Inflammatory macrophage treated with lipopolysaccharide for 1 hour (primary cell): Measurements from ENCODE around the gene NFKBIZ.
A peak's percentile ranks its signal among the peaks of the same experiment; 100 is the strongest.
"Not testable (repeated sequence)": the region's sequence is repeated elsewhere in the genome, so short reads cannot be mapped to it uniquely, and the experiment has no call there.

ENCODE experiments used
- DNase-seq, 2 donors: peaks; one replicate each; pipeline ENCODE4 v3.0.0-alpha.2; 2020 to 2022

The NFKBIZ gene

GRCh38 chr3:101879102-101879501 is 29.8 kb downstream of the NFKBIZ start:
- DNase-seq: no peak

DNA sequence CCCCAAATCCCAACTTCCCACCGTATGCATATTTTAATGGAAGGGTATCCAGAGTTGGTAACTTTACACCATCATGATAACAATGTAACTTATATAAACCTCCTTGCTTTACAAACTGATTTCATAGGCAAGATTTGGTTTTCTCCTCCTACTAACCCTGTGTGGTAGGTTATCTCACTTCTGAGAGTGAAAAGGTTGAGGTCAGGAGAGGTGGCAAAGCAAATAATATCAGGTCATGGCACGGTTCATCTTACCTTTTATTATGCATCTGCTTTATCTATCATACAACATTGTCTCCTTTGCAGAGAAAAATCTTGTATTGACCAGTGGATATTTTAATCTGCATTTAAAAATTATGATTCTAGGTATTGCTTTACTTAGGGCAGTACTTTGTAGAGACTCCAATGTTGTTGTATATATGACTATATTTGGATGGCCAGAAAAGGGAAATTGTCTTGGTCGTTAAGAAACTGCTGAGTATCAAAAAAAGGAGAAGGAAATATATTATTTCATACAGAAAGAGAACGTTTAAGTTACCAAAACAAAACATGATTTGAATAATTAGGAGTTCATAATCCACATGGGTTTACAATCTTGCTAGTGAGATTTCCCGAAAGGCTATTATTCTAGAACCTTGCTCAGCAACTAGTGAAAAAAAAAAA is 30.4 kb downstream of the NFKBIZ start:
- peak in 1 of 2 donors; percentile 60 for DNase-seq

GRCh38 chr3:101884776-101885175 is 35.5 kb downstream of the NFKBIZ start:
- no peak for DNase-seq

GRCh38 chr3:101885584-101885983 is 36.3 kb downstream of the NFKBIZ start:
- not testable (repeated sequence) for DNase-seq

DNA sequence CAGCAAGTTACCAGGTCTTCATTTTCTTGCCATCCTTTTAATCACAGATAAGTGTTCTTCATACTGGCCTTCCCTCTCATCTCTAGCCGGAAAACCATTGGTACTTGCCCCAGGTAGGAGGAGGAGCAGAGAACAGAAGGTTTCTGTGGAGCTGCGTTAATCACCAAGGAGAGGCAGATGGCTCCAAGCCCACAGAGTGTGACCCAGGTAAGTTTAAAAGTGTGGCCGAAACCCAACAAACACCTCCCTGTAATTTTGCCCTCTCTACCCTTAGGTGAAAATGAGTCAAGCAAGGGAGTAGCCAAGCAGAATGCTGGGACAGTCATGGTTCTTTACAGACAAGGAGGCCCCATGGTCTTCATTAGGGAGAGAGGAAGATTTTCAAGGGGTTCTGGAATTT is 37.3 kb downstream of the NFKBIZ start:
- no peak for DNase-seq

DNA sequence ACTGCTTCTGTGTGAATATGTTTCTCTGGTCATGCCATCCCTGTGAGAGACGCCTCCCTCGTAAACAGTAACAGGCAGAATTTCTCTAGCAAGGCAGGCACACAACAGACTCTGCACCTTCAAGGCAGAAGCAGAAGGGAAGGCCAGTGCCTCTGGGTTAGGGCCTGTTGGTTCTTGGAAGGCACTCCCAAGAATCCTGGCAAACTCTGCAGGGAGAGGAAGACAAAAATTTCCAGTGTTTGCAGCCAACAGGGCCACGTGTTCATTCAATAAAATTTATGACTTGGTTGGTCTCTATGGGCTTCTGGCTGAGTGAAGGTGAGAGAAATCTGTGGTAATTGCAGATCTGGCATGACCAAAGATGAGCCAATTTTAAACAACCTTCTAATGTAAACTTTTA is 39.3 kb downstream of the NFKBIZ start:
- no peak for DNase-seq

DNA sequence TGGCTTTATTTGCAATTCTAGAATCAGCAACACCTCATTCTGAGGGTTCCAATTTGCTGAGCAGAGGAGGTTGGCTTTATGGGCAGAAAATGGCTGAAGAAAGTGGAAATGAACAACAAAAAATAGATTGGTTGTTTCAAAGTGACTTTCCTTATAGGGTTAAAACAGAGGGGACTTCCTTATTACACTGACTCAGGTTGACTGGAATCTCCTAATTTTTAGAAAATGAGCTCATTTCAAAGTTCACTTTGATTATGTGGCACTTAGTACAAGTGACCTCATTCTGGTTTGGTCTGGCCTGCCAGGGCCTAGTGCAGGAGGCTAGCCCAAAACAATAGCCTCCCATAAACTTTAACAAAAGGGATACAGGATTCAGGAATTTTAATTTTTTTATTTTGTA is 41.4 kb downstream of the NFKBIZ start:
- peak; percentile 66 to 72 for DNase-seq

DNA sequence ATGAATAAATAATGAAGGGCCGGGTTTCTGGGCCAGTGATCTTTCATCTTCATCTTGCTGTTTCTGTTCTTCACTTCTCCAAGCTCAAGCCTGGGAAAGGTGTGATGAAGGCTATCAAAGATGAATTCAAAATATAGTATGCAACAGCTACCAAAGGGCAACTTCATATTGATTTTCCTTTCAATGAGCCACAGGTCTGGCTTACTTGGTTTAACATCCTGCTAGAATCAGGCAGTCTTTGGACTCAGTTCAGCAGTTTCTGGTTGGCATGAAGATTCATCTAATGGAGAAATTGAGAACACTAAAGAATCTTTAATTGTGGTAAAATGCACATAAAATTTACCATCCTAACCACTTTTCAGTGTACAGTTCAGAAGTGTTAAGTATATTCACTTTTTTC is 43.3 kb downstream of the NFKBIZ start:
- no peak for DNase-seq

GRCh38 chr3:101896083-101896757 is 46.9 kb downstream of the NFKBIZ start:
- no peak for DNase-seq

DNA sequence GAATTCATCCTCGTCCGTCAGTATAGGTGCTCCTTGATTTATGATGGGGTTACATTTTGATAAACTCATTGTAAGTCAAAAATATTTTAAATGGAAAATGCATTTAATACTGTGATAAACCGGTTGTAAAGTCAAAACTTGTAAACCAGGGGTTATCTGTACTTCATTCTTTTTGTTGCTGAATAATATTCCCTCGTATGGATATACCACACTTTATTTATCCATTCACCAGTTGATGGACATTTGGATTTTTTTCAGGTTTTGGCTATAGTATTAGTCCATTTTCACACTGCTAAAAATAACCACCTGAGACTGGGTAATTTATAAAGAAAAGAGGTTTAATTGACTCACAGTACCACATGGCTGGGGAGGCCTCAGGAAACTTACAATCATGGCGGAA is 47.7 kb downstream of the NFKBIZ start:
- DNase-seq: no peak

DNA sequence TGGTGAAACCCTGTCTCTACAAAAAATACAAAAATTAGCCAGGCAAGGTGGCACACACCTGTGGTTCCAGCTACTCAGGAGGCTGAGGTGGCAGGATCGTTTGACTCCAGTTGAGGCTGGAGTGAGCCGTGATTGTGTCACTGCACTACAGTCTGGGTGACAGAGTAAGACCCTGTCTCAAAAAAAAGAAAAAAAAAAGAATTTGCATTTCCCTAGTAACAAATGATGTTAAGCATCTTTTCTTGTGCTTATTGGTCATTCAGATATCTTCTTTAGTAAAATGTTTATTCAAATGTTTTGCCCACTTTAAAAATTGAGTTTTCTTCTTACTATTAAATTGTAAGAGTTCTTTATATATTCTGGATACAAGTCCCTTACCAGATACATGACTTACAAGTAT is 48.7 kb downstream of the NFKBIZ start:
- no peak for DNase-seq

DNA sequence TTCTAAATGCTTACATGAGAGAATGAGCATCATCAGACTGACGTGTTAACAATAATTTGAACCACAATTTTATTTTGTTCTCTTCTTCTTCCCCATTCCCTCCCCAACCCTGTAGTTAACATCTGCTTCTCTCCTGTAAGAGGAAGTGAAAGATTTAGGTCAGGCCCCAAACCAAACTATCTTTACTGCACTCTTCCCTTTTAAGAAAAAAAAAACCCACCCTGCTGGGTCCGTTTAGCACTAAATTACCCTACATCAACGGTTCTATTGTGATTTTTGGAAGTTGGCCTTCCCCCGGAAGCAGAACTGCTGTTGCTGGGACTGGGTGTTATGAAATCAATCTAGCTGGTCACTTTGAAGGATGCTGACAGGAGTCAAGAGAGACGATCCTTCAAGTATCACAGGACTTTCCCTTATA is 49.4 kb downstream of the NFKBIZ start:
- peak; percentile 57 to 75 for DNase-seq

- no peak for DNase-seq
Observed at GRCh38 chr3:101900316-101900715, 51.0 kb downstream of the NFKBIZ start.

DNA sequence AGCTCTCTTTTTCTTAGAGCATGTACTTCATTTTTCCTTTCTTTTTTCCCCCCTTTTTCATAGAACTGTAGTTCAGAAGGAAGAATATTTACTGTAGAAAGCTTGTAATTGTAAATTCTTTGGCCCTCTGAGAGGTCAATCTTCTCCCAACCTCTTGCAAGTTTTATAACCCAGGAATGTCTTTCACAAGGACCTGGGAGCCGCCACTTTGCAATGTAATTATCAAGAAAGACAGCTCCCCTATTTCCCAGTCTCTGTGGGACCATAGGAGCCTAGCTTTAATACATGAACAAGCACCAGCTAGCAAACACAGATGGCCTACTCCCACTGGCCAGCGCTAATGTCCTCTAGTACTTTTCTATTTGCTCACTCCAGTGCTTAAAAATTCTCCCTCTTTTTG is 51.4 kb downstream of the NFKBIZ start:
- no peak for DNase-seq

- peak; percentile 91 to 96 for DNase-seq
Observed at GRCh38 chr3:101902041-101902440, 52.7 kb downstream of the NFKBIZ start.

DNA sequence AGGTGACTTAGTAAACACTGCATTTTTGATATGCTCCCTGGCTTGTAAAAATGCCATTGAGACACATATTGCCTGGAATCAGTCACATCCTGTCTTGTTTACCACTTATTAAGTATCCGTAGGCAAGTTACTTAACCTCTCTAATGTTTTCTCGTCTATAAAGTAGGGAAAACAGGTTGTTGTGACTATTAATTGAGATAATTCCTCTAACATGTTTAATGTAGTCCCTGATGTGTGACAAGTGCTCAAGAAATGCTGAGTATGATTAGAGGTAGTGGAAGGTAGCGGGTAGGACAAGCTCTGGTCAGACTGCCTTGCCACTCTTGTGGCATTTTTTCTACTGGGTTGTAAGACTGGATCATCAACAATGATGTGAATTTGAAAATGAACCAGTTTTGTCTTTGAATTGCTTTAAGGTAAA is 54.1 kb downstream of the NFKBIZ start:
- no peak for DNase-seq

DNA sequence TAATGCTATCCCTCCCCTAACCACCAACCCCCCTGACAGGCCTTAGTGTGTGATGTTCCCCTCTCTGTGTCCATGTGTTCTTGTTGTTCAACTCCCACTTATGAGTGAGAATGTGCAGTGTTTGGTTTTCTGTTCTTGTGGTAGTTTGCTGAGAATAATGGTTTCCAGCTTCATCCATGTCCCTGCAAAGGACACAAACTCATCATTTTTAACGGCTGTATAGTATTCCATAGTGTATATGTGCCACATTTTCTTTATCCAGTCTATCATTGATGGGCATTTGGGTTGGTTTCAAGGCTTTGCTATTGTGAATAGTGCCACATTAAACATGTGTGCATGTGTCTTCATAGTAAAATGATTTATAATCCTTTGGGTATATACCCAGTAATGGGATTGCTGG is 56.3 kb downstream of the NFKBIZ start:
- not testable (repeated sequence) for DNase-seq
